Calu3 (cell line): ENCODE data around the gene CBFA2T3. TPM values are rescaled to one million over a fixed set of nuclear protein-coding genes. Genes with fewer than 3 reads are reported as not detected.

Experiments
- BruUV-seq: library from RNA; stranded (reverse); fragments of 400-500 nt; replicated peaks from 2 replicates; lab custom pipeline; 2021; lab: Mats Ljungman, UMichigan
- CTCF ChIA-PET: fragments of 300-600 bp; sonication (Branson Sonifier 250); formaldehyde crosslinking; loops from one replicate; lab custom pipeline; 2022; ENCODE audit warnings: antibody characterized with exemption; lab: Charles Lee
- DNase-seq: peaks from one replicate; pipeline ENCODE4 v3.0.0; 2022
- H3K27ac Mint-ChIP-seq: one replicate; pipeline ENCODE4 v1.8.0; 2022; ENCODE audit warnings: mixed read lengths; ENCODE audit not compliant: unreplicated experiment
- H3K27me3 Mint-ChIP-seq: one replicate; pipeline ENCODE4 v1.8.0; 2022; ENCODE audit warnings: mixed read lengths; ENCODE audit not compliant: unreplicated experiment
- H3K36me3 Mint-ChIP-seq: one replicate; pipeline ENCODE4 v1.8.0; 2022; ENCODE audit warnings: mild to moderate bottlenecking, moderate library complexity, mixed read lengths; ENCODE audit not compliant: insufficient read depth, unreplicated experiment
- H3K4me1 Mint-ChIP-seq: one replicate; pipeline ENCODE4 v1.8.0; 2022; ENCODE audit warnings: mild to moderate bottlenecking, low read depth, mixed read lengths; ENCODE audit not compliant: unreplicated experiment
- H3K4me3 Mint-ChIP-seq: one replicate; pipeline ENCODE4 v1.8.0; 2022; ENCODE audit warnings: mild to moderate bottlenecking, low read depth, moderate library complexity, mixed read lengths; ENCODE audit not compliant: unreplicated experiment
- H3K9me3 Mint-ChIP-seq: one replicate; pipeline ENCODE4 v1.8.0; 2022; ENCODE audit warnings: low read depth, mixed read lengths; ENCODE audit not compliant: unreplicated experiment
- intact Hi-C: fragments of 100-400 bp; cut with micrococcal nuclease; formaldehyde crosslinking; loops from one replicate; pipeline ENCODE4 v1.10.0; 2022; ENCODE audit not compliant: unreplicated experiment
- total RNA-seq: library from RNA; stranded (reverse); gene quantifications from 2 replicates; pipeline ENCODE4 v1.2.3, GENCODE V29; 2022
- TF ChIP-seq, protein P1 (sequence below): fragments of 200-600 bp; IDR thresholded peaks from one replicate; pipeline ENCODE4 v1.8.0; 2022; ENCODE audit warnings: antibody characterized with exemption; ENCODE audit not compliant: unreplicated experiment

Gene CBFA2T3
- total RNA-seq, 1 experiment from 2014 or later, result not detected

DNA sequence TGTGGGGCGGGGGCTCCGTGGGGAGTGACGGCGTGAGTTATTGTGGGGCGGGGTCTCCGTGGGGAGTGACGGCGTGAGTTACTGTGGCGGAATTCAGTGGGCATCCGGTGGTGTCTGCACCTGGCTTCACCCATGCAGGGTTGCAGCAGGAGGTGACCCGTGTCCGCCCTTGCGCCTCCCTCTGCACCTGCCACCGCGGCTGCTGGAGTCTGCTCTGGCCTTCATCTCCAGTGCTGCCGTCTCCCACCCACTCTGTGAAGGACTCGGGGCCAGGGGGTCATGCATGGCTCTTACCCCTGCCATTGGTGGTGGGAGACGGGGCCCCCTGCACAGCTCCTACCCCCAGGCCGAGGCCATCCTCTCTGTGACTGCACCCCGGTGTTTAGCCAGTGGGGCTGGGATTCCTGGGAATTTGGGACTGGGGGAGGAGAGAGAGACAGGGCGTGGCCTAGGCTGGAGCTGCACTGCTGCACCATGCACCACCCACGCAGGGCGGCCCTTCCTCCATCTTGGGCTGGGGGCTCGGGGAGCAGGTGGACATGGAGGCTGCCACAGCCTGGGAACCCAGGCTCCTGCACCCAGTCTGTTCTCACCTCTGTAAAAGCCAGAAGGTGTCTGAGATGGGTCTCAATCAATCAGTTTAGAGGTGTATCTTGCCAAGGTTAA lies 109.3 kb downstream of the CBFA2T3 start:
- no peak overlapping the region for H3K27ac Mint-ChIP-seq
- intact Hi-C loops, result no loop called here
- no peak for DNase-seq
- peaks cover 72% of the 10 kb centered on the region for H3K27me3 Mint-ChIP-seq
- H3K4me1 Mint-ChIP-seq, result no peaks in the 10 kb centered on the region
- no peaks in the 10 kb centered on the region for H3K9me3 Mint-ChIP-seq
- H3K36me3 Mint-ChIP-seq, result peaks cover 5% of the 10 kb centered on the region
- no TSS peak for BruUV-seq
- CTCF ChIA-PET, result interaction anchor here (0.5 kb wide), 1 partner anchor 405 kb away, joined by 3 read pairs; no protein-coding TSS in a partner anchor
- TF ChIP-seq, protein P1, sequence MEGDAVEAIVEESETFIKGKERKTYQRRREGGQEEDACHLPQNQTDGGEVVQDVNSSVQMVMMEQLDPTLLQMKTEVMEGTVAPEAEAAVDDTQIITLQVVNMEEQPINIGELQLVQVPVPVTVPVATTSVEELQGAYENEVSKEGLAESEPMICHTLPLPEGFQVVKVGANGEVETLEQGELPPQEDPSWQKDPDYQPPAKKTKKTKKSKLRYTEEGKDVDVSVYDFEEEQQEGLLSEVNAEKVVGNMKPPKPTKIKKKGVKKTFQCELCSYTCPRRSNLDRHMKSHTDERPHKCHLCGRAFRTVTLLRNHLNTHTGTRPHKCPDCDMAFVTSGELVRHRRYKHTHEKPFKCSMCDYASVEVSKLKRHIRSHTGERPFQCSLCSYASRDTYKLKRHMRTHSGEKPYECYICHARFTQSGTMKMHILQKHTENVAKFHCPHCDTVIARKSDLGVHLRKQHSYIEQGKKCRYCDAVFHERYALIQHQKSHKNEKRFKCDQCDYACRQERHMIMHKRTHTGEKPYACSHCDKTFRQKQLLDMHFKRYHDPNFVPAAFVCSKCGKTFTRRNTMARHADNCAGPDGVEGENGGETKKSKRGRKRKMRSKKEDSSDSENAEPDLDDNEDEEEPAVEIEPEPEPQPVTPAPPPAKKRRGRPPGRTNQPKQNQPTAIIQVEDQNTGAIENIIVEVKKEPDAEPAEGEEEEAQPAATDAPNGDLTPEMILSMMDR, result no peak
- no peak overlapping the region for H3K4me3 Mint-ChIP-seq

DNA sequence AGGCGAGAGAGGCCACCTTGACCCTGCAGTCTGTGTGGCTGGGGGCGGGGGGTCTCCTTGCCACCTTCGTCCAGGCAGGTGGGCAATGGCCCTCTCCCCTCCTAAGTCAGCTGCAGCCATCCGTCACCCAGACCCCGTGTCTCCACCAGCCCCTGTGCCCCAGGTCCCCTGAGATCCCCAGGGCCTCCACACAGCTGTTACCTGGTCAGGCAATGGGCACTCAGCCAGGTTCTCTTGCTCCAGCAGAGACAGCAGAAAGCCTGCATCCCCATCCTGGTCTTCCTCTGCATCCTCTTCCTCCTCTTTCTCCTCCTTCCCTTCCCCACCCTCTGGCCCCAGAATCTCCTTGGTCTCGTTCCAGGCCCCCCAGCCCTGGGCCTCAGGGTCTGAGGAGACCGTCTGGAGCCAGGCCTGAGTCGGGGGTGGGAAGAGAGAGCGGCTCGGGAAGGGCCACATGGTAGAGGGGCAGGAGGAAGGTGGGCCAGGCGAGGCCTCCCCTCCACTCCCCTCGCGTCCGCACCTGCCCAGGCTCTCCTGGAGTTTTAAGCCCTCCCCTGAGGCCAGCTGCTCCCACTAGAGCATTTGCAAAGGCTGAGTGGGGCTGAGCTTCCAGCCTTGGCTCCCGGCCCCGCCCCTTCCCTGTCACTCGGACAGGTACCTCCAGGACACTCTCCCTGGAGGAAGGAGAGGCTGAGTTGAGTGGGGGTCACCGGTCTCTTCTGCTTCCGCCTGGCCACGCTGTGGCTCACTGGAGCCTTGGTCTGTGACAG lies 110.7 kb downstream of the CBFA2T3 start, which contains the start of gene PABPN1L:
PABPN1L (minus strand) TSS at position 510 of the 770 bp plus-strand sequence; CDS start at position 456, 54 bp downstream.
- TF ChIP-seq, protein P1, result no peak
- no TSS peak for BruUV-seq
- H3K9me3 Mint-ChIP-seq, result no peaks in the 10 kb centered on the region
- H3K4me3 Mint-ChIP-seq, result no peak within 1 kb of the TSS
- H3K36me3 Mint-ChIP-seq, result peaks cover 9% of the 10 kb centered on the region
- CTCF ChIA-PET, result no interaction called here
- H3K27me3 Mint-ChIP-seq, result peaks cover 58% of the 10 kb centered on the region
- no peak within 1 kb of the TSS for H3K27ac Mint-ChIP-seq
- no peak for DNase-seq
- H3K4me1 Mint-ChIP-seq, result no peaks in the 10 kb centered on the region
- intact Hi-C loops, result no loop called here

DNA sequence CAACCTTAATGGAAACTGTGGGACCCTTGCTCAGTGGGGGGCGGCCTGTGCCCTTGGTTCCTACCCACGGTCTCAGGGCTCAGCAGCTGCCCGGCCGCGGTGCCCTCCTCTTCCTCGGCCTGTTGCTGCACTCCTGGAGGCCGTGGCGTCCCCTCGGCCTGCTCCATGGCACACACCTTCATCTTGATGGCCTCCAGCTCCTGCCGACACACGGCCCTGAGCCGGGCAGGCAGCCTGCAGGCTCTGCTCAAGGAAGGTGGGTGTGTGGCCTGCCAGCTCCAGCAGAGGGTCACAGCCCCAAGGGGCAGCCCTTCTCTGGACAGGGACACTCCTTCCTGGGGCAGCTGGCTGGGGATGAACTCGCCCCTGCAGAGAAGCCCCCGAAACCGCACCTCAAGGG lies 111.3 kb downstream of the CBFA2T3 start:
- CTCF ChIA-PET, result no interaction called here
- H3K4me3 Mint-ChIP-seq, result no peak overlapping the region
- H3K27ac Mint-ChIP-seq, result no peak overlapping the region
- intact Hi-C loops, result no loop called here
- peaks cover 9% of the 10 kb centered on the region for H3K36me3 Mint-ChIP-seq
- H3K27me3 Mint-ChIP-seq, result peaks cover 52% of the 10 kb centered on the region
- H3K4me1 Mint-ChIP-seq, result no peaks in the 10 kb centered on the region
- BruUV-seq, result no TSS peak
- H3K9me3 Mint-ChIP-seq, result no peaks in the 10 kb centered on the region
- TF ChIP-seq, protein P1, result no peak
- no peak for DNase-seq

DNA sequence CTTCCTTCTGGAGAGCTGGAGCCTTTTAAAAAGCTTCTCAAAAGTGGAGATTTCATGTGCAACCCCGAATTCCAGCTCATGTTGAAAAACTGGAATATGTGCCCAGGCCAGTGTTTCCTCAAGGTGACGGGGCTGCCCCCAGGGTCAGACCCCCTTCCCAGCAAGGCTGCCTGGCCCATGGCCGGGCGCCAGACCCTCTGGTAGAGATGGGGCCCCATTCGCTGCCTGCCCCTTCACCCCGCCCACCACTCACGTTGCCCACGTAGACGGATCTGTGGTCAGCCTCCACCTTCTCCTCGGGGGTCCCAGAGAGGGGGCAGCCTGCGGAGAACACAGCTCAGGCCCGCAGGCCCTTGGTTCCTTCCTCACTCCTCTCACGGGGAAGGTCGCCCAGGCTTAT lies 111.7 kb downstream of the CBFA2T3 start:
- no TSS peak for BruUV-seq
- TF ChIP-seq, protein P1, result no peak
- intact Hi-C loops, result no loop called here
- CTCF ChIA-PET, result no interaction called here
- Mint-ChIP-seq H3K36me3 (peaks cover 9% of the 10 kb centered on the region), H3K4me3 (no peak overlapping the region), H3K9me3 (no peaks in the 10 kb centered on the region), H3K4me1 (no peaks in the 10 kb centered on the region), H3K27me3 (peaks cover 48% of the 10 kb centered on the region), H3K27ac (no peak overlapping the region)
- DNase-seq, result no peak
